A549 (cell line): ENCODE data around the gene CFAP44. TPM values are rescaled to one million over a fixed set of nuclear protein-coding genes. Genes with fewer than 3 reads are reported as not detected.

Experiments used
- ATAC-seq, 2 experiments: fragments of 200-7000 bp in 1 of 2; fragments of >200 bp in 1 of 2; cut with Nextera tagmentation in 1 of 2; cut with Tn5 transposase in 1 of 2; 3 replicates each; pipeline versions ENCODE4 v1.8.0 to v1.9.1; 2018 to 2020; ENCODE audit warnings: mild to moderate bottlenecking in 1 of 2, moderate library complexity in 1 of 2
- CTCF ChIA-PET: fragments of 300-600 bp; sonication (Branson Sonifier 250); formaldehyde crosslinking; extraction: SDS; loops from one replicate; lab custom pipeline; 2021; ENCODE audit warnings: antibody characterized with exemption, inconsistent platforms; lab: Yijun Ruan, JAX
- POLR2A ChIA-PET: fragments of 350-600 bp; formaldehyde crosslinking; extraction: SDS; loops from one replicate; lab custom pipeline; 2021; ENCODE audit warnings: antibody characterized with exemption, inconsistent platforms; lab: Yijun Ruan, JAX
- DNase-seq, 2 experiments: peaks; one replicate each; pipeline versions ENCODE4 v3.0.0 to v3.0.0-alpha.2; 2011 to 2016; ENCODE audit warnings: low read depth in 1 of 2, low spot score in 1 of 2
- FAIRE-seq: peaks from 2 replicates; lab custom pipeline; 2011; peaks lifted over from hg19 to GRCh38; lab: Jason Lieb, UNC
- H3K27ac ChIP-seq, 2 experiments: fragments of >200 bp; sonication (Bioruptor Twin); formaldehyde crosslinking; 3 replicates each; pipeline ENCODE4 v1.5.1; 2016 to 2017
- H3K4me1 ChIP-seq: fragments of >200 bp; sonication (Bioruptor Twin); formaldehyde crosslinking; 3 replicates; pipeline ENCODE4 v1.6.1; 2016
- H3K4me2 ChIP-seq: fragments of >200 bp; sonication (Bioruptor Twin); formaldehyde crosslinking; 3 replicates; pipeline ENCODE4 v1.6.1; 2016
- H3K4me3 ChIP-seq: fragments of >200 bp; sonication (Bioruptor Twin); formaldehyde crosslinking; 3 replicates; pipeline ENCODE4 v1.5.1; 2016
- H3K9me3 ChIP-seq: fragments of >200 bp; sonication (Bioruptor Twin); formaldehyde crosslinking; 3 replicates; pipeline ENCODE4 v1.6.1; 2016
- ATOH8 ChIP-seq: fragments of 250-450 bp; sonication (Bioruptor Pico); IDR thresholded peaks from 2 replicates; pipeline ENCODE4 v1.5.0; 2020; ENCODE audit warnings: low read depth, mild to moderate bottlenecking, moderate library complexity
- CEBPB ChIP-seq, 2 experiments: fragments of >200 bp in 1 of 2; sonication (Bioruptor Twin) in 1 of 2; formaldehyde crosslinking in 1 of 2; IDR thresholded peaks; 2 replicates each; pipeline ENCODE4 v1.6.1; 2012 to 2016
- CHD2 ChIP-seq: fragments of 150-350 bp; IDR thresholded peaks from 2 replicates; pipeline ENCODE4 v1.6.1; 2014; ENCODE audit warnings: low read length; ENCODE audit not compliant: partially characterized antibody
- CTCF ChIP-seq: fragments of >200 bp; sonication (Bioruptor Twin); formaldehyde crosslinking; IDR thresholded peaks from 3 replicates; pipeline ENCODE4 v1.5.1; 2016
- E2F6 ChIP-seq: IDR thresholded peaks from 2 replicates; pipeline ENCODE4 v1.6.1; 2012; ENCODE audit warnings: low read depth, borderline replicate concordance
- EHF ChIP-seq: fragments of 250-450 bp; sonication (Bioruptor Pico); IDR thresholded peaks from 2 replicates; pipeline ENCODE4 v1.5.0; 2020; ENCODE audit warnings: mild to moderate bottlenecking
- EHMT2 ChIP-seq: fragments of 200-600 bp; sonication (generic); IDR thresholded peaks from 2 replicates; pipeline ENCODE4 v1.6.1; 2016; ENCODE audit warnings: antibody characterized with exemption, low read depth, mild to moderate bottlenecking, moderate library complexity
- EP300 ChIP-seq, 2 experiments: fragments of >200 bp; sonication (Bioruptor Twin); formaldehyde crosslinking; IDR thresholded peaks; 2 replicates in 1 of 2; 3 replicates in 1 of 2; pipeline ENCODE4 v1.6.1; 2016 to 2017
- FOXS1 ChIP-seq: fragments of 250-450 bp; sonication (Bioruptor Pico); IDR thresholded peaks from 2 replicates; pipeline ENCODE4 v1.5.0; 2020; ENCODE audit warnings: mild to moderate bottlenecking, moderate library complexity
- HEYL ChIP-seq: fragments of 250-450 bp; sonication (Bioruptor Pico); IDR thresholded peaks from 2 replicates; pipeline ENCODE4 v1.8.0; 2021; ENCODE audit warnings: mild to moderate bottlenecking, moderate library complexity
- HOXA7 ChIP-seq: fragments of 250-450 bp; sonication (Bioruptor Pico); IDR thresholded peaks from 2 replicates; pipeline ENCODE4 v1.5.0; 2020; ENCODE audit warnings: mild to moderate bottlenecking, moderate library complexity
- HOXB13 ChIP-seq: fragments of 250-450 bp; sonication (Bioruptor Pico); IDR thresholded peaks from 2 replicates; pipeline ENCODE4 v1.5.0; 2020; ENCODE audit warnings: low read depth, mild to moderate bottlenecking, moderate library complexity
- JUN ChIP-seq, 2 experiments: fragments of >200 bp; sonication (Bioruptor Twin); formaldehyde crosslinking; IDR thresholded peaks; 2 replicates in 1 of 2; 3 replicates in 1 of 2; pipeline ENCODE4 v1.6.1; 2016 to 2017
- KDM1A ChIP-seq: fragments of 200-600 bp; sonication (generic); IDR thresholded peaks from 2 replicates; pipeline ENCODE4 v1.6.1; 2016; ENCODE audit warnings: low read depth, mild to moderate bottlenecking
- MYC ChIP-seq: IDR thresholded peaks from 2 replicates; pipeline ENCODE4 v1.6.1; 2012; ENCODE audit warnings: mild to moderate bottlenecking, inconsistent platforms, low read length, improper control_type of control experiment, borderline replicate concordance
- NR3C1 ChIP-seq: fragments of >200 bp; sonication (Bioruptor Twin); formaldehyde crosslinking; IDR thresholded peaks from 3 replicates; pipeline ENCODE4 v1.6.1; 2017
- PBX3 ChIP-seq: IDR thresholded peaks from 2 replicates; pipeline ENCODE4 v1.6.1; 2012
- POLR2A ChIP-seq: IDR thresholded peaks from 2 replicates; pipeline ENCODE4 v1.6.1; 2012; ENCODE audit warnings: mild to moderate bottlenecking, low read length
- RARB ChIP-seq: fragments of 250-450 bp; sonication (Bioruptor Pico); IDR thresholded peaks from 2 replicates; pipeline ENCODE4 v1.8.0; 2021; ENCODE audit warnings: mild to moderate bottlenecking, moderate library complexity
- REST ChIP-seq: fragments of 200-600 bp; sonication (generic); IDR thresholded peaks from 2 replicates; pipeline ENCODE4 v1.6.1; 2016; ENCODE audit warnings: antibody characterized with exemption, mild to moderate bottlenecking, moderate library complexity
- TFCP2L1 ChIP-seq: fragments of 250-450 bp; sonication (Bioruptor Pico); IDR thresholded peaks from 2 replicates; pipeline ENCODE4 v1.5.0; 2021; ENCODE audit warnings: mild to moderate bottlenecking
- ZNF302 ChIP-seq: fragments of 250-450 bp; sonication (Bioruptor Pico); IDR thresholded peaks from 2 replicates; pipeline ENCODE4 v1.9.0; 2021; ENCODE audit warnings: inconsistent platforms, mild to moderate bottlenecking, moderate library complexity
- ZSCAN20 ChIP-seq: fragments of 250-450 bp; sonication (Bioruptor Pico); IDR thresholded peaks from 2 replicates; pipeline ENCODE4 v1.8.0; 2022; ENCODE audit warnings: mild to moderate bottlenecking, moderate library complexity
- WGBS: methylation state at CpG from one replicate; pipeline ENCODE4 v1.1.6; 2017; ENCODE audit errors: missing lambda C conversion rate; 5-methylcytosine and 5-hydroxymethylcytosine counted together
- polyA minus RNA-seq: library from RNA; depleted of rRNA, polyadenylated mRNA; stranded (reverse); fragments of >200 nt; gene quantifications from 2 replicates; pipeline ENCODE4 v1.2.3, GENCODE V29; 2011; rRNA and poly(A)+ RNA removed
- polyA plus RNA-seq, 4 experiments: library from polyadenylated mRNA; depleted of rRNA in 3 of 4; stranded (reverse); fragments of >200 nt; fragmentation: RNase III in 1 of 4; extraction: RNeasy Plus Mini Kit Qiagen cat#74134 plus additional on column Dnase treatment in 1 of 4; gene quantifications; 2 replicates in 3 of 4; 3 replicates in 1 of 4; pipeline ENCODE4 v1.2.3, GENCODE V29; 2011 to 2017

Gene CFAP44
- polyA plus RNA-seq (2011; rRNA removed) = 9.4 and 11.3 TPM in 2 replicates
- polyA plus RNA-seq (2012; cell fraction: cytosol; rRNA removed) = 1.4 and 1.5 TPM in 2 replicates
- 6.0 and 11.2 TPM in 2 replicates for polyA plus RNA-seq (2012; cell fraction: nucleus; rRNA removed)
- 4.0 to 4.9 TPM (median 4.5 TPM) in 3 replicates for polyA plus RNA-seq (2017; fragmentation: RNase III; extraction: RNeasy Plus Mini Kit Qiagen cat#74134 plus additional on column Dnase treatment)
- polyA minus RNA-seq = 11.1 and 12.1 TPM in 2 replicates

GRCh38 chr3:113441051-113441770, at the start of gene CFAP44:
TSS of gene CFAP44 (minus strand) at chr3:113441493. CDS start at chr3:113433664, 7,829 bp downstream.
- Histone ChIP-seq H3K4me3 (no peak within 1 kb of the TSS), H3K27ac (no peak within 1 kb of the TSS), H3K9me3 (no peaks in the 10 kb centered on the region), H3K4me2 (no peak within 1 kb of the TSS)
- FAIRE-seq (no peak), ATAC-seq (no peak), DNase-seq (no peak)
- CTCF ChIA-PET = interaction anchor here (1.6 kb wide), 1 partner anchor 137 kb away, joined by 4 read pairs; no protein-coding TSS in a partner anchor
- 96% methylated on average over 28 of the region's 44 CpGs for WGBS
- POLR2A ChIA-PET = no interaction called here
- no peak for TF ChIP-seq EP300 (IDR thresholded peaks at IDR 0.05)
- no peak for TF ChIP-seq REST
- TF ChIP-seq CEBPB (IDR thresholded peaks at IDR 0.05) = no peak
- no peak for TF ChIP-seq POLR2A
- no peak for TF ChIP-seq RARB (CRISPR knock-in tag)
- TF ChIP-seq EHF (CRISPR knock-in tag) = no peak
- TF ChIP-seq EHMT2 = no peak
- no peak for TF ChIP-seq KDM1A
- no peak for TF ChIP-seq HEYL
- no peak for TF ChIP-seq HOXA7 (CRISPR knock-in tag)
- no peak for TF ChIP-seq HOXB13 (CRISPR knock-in tag)
- TF ChIP-seq, all 56 proteins: peak for 0
- no peaks in the 10 kb centered on the region for H3K4me1 ChIP-seq

- FAIRE-seq = no peak
- no peaks in the 10 kb centered on the region for H3K4me1 ChIP-seq
- H3K4me2 ChIP-seq = no peak overlapping the region
- no peak overlapping the region for H3K27ac ChIP-seq
- ChIA-PET POLR2A (interaction anchor here (0.7 kb wide), 1 partner anchor 120 kb away, joined by 3 read pairs; no protein-coding TSS in a partner anchor), CTCF (interaction anchor here (0.6 to 0.9 kb wide), 2 partner anchors 11 to 303 kb away, joined by 4 read pairs; no protein-coding TSS in a partner anchor)
- WGBS = 95% methylated on average over 8 of the region's 8 CpGs
- H3K9me3 ChIP-seq = 0 out of 3 replicates have a peak, but pooled peaks cover 2% of the 10 kb centered on the region
- H3K4me3 ChIP-seq = no peak overlapping the region
- TF ChIP-seq EP300 (IDR thresholded peaks at IDR 0.05) = no peak
- no peak for TF ChIP-seq RARB (CRISPR knock-in tag)
- TF ChIP-seq CTCF = no peak
- no peak for TF ChIP-seq ZNF302 (CRISPR knock-in tag)
- no peak for TF ChIP-seq ZSCAN20 (CRISPR knock-in tag)
- TF ChIP-seq JUN (IDR thresholded peaks at IDR 0.05) = no peak
- TF ChIP-seq MYC = no peak
- TF ChIP-seq POLR2A = no peak
- TF ChIP-seq NR3C1 = no peak
- no peak for TF ChIP-seq CHD2
- no peak for TF ChIP-seq EHF (CRISPR knock-in tag)
- TF ChIP-seq E2F6 = no peak
- no peak for TF ChIP-seq TFCP2L1 (CRISPR knock-in tag)
- no peak for TF ChIP-seq ATOH8
- no peak for TF ChIP-seq PBX3
- TF ChIP-seq FOXS1 (CRISPR knock-in tag) = no peak
- TF ChIP-seq, all 56 proteins: peak for 0
- no peak for DNase-seq
- ATAC-seq = no peak
Observed at GRCh38 chr3:113485161-113485609, 43.9 kb upstream of the CFAP44 start.
